GM06990 (cell line): Measurements from ENCODE around the gene SPOCK3.
A peak's percentile ranks its signal among the peaks of the same experiment; 100 is the strongest.

Experiments
- DNase-seq: peaks from one replicate; pipeline ENCODE4 v3.0.0-alpha.2; 2011; ENCODE audit not compliant: insufficient read length; ENCODE audit errors: extremely low read depth
- H3K27me3 ChIP-seq: replicated peaks from 2 replicates; pipeline ENCODE4 v1.6.0; 2011; ENCODE audit warnings: low read length; ENCODE audit not compliant: control insufficient read depth, insufficient read depth
- H3K36me3 ChIP-seq: 2 replicates; pipeline ENCODE4 v1.5.1; 2011; ENCODE audit warnings: low read length; ENCODE audit not compliant: control insufficient read depth, insufficient read depth
- H3K4me3 ChIP-seq: replicated peaks from 2 replicates; pipeline ENCODE4 v1.5.1; 2011; ENCODE audit warnings: low read depth, mild to moderate bottlenecking, control low read depth, low read length
- TF ChIP-seq, protein P1 (sequence below): IDR thresholded peaks from 2 replicates; pipeline ENCODE4 v1.5.1; 2011; ENCODE audit warnings: low read length, control low read depth, mild to moderate bottlenecking, inconsistent platforms; ENCODE audit not compliant: insufficient read depth, poor library complexity, severe bottlenecking

Gene SPOCK3

DNA sequence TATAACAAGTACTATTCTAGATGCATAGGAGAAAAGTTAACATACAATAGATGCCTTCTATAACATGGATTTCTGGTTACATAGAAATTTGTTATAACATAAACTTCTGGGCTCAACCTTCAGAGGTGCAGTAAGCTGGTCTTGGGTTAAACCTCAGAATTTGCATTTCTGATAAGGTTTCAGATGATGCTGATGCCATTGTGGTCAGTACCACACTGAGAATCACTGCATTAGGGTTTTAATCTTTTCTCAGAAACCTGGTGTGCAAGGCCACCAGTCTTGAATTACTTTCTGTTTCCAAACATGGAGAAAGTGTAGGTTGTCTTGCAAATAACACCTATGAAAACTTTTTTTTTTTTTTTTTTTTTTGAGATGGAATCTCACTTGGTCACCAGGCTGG is 146.2 kb downstream of the SPOCK3 start:
- H3K27me3 ChIP-seq, result no peaks in the 10 kb centered on the region
- TF ChIP-seq, protein P1, sequence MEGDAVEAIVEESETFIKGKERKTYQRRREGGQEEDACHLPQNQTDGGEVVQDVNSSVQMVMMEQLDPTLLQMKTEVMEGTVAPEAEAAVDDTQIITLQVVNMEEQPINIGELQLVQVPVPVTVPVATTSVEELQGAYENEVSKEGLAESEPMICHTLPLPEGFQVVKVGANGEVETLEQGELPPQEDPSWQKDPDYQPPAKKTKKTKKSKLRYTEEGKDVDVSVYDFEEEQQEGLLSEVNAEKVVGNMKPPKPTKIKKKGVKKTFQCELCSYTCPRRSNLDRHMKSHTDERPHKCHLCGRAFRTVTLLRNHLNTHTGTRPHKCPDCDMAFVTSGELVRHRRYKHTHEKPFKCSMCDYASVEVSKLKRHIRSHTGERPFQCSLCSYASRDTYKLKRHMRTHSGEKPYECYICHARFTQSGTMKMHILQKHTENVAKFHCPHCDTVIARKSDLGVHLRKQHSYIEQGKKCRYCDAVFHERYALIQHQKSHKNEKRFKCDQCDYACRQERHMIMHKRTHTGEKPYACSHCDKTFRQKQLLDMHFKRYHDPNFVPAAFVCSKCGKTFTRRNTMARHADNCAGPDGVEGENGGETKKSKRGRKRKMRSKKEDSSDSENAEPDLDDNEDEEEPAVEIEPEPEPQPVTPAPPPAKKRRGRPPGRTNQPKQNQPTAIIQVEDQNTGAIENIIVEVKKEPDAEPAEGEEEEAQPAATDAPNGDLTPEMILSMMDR, result no peak
- no peaks in the 10 kb centered on the region for H3K36me3 ChIP-seq
- DNase-seq, result peak; percentile 3
- no peak overlapping the region for H3K4me3 ChIP-seq

DNA sequence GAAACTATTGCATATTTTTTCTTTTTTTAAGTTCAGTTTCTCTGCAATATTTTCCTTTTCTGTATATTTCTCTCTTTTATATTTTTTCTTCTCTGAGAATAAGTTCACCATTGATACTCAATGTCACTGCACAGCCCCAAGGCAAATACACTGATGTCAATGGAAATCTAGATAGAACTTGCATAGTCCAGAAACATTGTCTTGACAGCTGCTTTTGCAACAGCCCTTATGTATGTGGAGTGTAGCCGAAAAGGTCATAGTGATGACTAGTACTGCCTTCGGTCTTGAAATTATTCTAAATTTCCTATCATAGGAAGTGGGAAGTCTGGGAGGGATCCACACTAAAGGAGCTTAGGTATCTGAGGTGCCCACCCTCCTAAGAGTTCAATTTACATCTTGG is 150.0 kb downstream of the SPOCK3 start:
- Histone ChIP-seq H3K4me3 (no peak overlapping the region), H3K36me3 (no peaks in the 10 kb centered on the region), H3K27me3 (no peaks in the 10 kb centered on the region)
- TF ChIP-seq, protein P1, result no peak
- DNase-seq, result no peak

DNA sequence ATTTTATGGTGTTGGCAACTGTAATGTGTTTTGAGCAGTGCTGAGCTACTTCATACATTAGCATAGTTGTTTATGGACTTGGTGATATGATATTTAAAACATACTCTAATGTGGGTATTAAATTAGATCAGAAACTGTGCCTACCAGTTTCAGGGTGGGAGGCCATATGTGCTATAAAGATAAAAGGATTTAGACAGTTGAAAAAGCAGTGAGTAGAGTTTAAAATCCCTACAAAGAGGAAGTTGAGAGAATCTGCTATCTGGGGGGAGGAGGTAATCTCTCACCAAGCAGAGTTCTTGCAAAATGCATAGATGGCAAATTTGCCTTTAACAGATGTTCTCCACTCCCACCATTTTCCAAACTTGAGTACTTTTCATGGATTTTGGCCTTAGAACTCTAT is 154.5 kb downstream of the SPOCK3 start:
- H3K4me3 ChIP-seq, result no peak overlapping the region
- no peaks in the 10 kb centered on the region for H3K36me3 ChIP-seq
- DNase-seq, result no peak
- TF ChIP-seq, protein P1, result no peak
- no peaks in the 10 kb centered on the region for H3K27me3 ChIP-seq

DNA sequence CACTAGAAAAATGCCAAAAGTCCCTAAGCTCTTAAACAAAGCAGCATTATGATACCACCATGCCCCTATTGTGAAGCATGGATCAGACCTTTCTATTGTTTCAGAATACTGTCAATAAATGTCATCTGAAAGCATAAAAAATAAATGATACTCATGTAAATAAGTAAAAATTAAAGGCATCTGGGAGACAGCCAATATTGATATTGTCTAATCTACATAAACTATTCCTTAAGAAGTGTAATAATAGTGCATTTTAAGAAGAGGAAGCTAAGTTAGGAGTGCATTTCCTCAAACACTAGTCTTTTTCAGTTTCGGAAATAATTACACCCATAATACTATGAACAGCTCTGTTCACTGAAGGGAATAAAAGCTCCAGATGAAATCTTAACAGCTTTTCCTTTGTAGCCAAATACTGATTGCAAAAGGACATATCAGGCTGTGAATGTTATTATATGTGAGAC is 181.6 kb downstream of the SPOCK3 start:
- DNase-seq, result no peak
- no peaks in the 10 kb centered on the region for H3K36me3 ChIP-seq
- no peak overlapping the region for H3K4me3 ChIP-seq
- H3K27me3 ChIP-seq, result no peaks in the 10 kb centered on the region
- TF ChIP-seq, protein P1, result no peak

DNA sequence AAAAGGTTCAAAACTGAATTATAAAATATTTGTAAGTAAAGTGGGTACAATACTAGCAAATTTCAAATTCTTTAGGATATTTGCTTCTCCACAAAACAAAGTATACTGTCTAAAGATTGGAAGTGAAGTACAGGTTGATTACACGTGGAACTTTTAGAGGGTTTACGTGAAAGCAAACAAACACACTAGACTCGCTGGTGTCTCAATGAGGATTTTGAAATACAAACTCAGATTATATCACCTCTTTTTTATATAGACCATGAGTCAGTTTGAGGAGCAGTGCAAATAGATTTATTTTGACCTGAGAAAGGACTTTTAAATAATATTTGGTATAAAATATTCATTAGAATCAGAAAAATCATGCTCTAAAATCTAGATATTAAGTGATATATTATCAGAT is 185.0 kb downstream of the SPOCK3 start:
- Histone ChIP-seq H3K4me3 (no peak overlapping the region), H3K27me3 (no peaks in the 10 kb centered on the region), H3K36me3 (no peaks in the 10 kb centered on the region)
- DNase-seq, result no peak
- TF ChIP-seq, protein P1, result no peak

DNA sequence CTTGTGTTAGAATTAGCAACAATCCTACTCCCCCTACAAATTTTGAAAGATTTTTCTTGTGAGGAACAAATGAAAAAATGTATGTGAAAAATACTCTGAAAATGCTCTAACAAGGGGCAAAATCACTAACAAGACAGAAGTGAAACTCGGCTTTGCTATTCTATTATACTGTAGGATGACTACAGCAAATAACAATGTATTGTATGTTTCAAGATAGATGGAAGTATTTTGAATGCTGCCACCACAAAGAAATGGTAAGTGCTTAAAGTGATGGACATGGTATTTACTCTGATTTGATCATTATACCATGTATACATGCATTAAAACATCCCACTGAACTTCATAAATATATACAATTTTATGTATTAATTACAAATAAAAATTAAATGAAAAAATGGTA is 192.8 kb downstream of the SPOCK3 start:
- TF ChIP-seq, protein P1, result no peak
- H3K27me3 ChIP-seq, result no peaks in the 10 kb centered on the region
- H3K4me3 ChIP-seq, result no peak overlapping the region
- no peaks in the 10 kb centered on the region for H3K36me3 ChIP-seq
- no peak for DNase-seq
